ENCODE results near the gene MDFIC. TPM values are rescaled to one million over a fixed set of nuclear protein-coding genes. Genes with fewer than 3 reads are reported as not detected.

The MDFIC gene
- total RNA-seq, 2 experiments from 2014 or later: 53.5 to 55.3 TPM

DNA sequence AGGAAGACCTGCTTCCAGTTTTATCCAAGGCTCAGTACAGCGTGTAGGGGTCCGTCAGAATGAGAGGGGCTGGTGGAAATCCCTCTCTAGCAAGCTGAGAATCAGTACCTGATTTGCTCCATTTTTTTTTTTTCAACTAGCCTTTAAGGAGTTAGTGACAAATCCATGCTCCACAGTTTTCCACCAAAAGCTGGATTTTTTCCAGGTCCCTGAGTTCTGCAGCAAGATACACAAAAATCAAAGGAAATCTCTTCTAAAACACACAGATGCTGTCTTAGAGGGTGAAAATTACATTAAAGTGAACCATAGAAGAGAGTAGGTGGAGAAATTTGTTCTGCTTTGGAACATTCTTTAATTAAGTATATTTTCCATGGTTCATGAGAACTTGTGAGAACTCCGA is 30.4 kb downstream of the MDFIC start:
- Mint-ChIP-seq H3K4me1 (ENCODE audit: low read depth) (peaks cover 61% of the 10 kb centered on the region), H3K36me3 (ENCODE audit: low read depth) (peaks cover 49% of the 10 kb centered on the region)
- CTCF ChIA-PET: interaction anchor here (1.3 kb wide), 1 partner anchor 13 kb away, joined by 4 read pairs; no protein-coding TSS in a partner anchor

DNA sequence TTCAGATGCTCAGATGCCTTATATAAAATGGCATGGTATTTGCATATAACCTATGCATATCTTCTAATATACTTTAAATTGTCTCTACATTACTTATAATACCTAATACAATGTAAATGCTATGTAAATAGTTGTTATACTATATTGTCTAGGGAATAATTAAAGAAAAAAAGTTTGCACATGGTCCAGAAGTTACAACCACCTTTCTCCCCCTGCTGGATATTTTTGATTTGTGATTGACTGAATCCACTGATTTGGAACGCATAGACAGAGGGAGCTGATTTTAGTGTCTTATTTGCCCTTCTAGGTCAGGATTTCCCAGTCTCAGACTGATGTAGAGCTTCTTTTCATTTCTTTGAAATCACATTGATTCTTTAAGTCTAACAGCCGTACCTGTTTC is 31.8 kb downstream of the MDFIC start:
- no peak overlapping the region for H3K4me3 Mint-ChIP-seq
- POLR2A ChIA-PET: no interaction called here
- H3K9me3 Mint-ChIP-seq: no peaks in the 10 kb centered on the region
- ATAC-seq: no peak
- no peaks in the 10 kb centered on the region for H3K27me3 Mint-ChIP-seq
- no peak for DNase-seq
- H3K36me3 Mint-ChIP-seq (ENCODE audit: low read depth): peaks cover 36% of the 10 kb centered on the region
- CTCF ChIA-PET: no interaction called here
- TF ChIP-seq, protein P1, sequence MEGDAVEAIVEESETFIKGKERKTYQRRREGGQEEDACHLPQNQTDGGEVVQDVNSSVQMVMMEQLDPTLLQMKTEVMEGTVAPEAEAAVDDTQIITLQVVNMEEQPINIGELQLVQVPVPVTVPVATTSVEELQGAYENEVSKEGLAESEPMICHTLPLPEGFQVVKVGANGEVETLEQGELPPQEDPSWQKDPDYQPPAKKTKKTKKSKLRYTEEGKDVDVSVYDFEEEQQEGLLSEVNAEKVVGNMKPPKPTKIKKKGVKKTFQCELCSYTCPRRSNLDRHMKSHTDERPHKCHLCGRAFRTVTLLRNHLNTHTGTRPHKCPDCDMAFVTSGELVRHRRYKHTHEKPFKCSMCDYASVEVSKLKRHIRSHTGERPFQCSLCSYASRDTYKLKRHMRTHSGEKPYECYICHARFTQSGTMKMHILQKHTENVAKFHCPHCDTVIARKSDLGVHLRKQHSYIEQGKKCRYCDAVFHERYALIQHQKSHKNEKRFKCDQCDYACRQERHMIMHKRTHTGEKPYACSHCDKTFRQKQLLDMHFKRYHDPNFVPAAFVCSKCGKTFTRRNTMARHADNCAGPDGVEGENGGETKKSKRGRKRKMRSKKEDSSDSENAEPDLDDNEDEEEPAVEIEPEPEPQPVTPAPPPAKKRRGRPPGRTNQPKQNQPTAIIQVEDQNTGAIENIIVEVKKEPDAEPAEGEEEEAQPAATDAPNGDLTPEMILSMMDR (IDR thresholded peaks at IDR 0.05): no peak
- peaks cover 50% of the 10 kb centered on the region for H3K4me1 Mint-ChIP-seq (ENCODE audit: low read depth)
- intact Hi-C loops (cut with micrococcal nuclease): no loop called here
- no peak overlapping the region for H3K27ac Mint-ChIP-seq

More for the DNA sequence above, 30.4 kb downstream of the MDFIC start:
- Mint-ChIP-seq H3K4me3 (no peak overlapping the region), H3K9me3 (no peaks in the 10 kb centered on the region), H3K27me3 (no peaks in the 10 kb centered on the region), H3K27ac (no peak overlapping the region)
- no peak for DNase-seq
- intact Hi-C loops (cut with micrococcal nuclease): no loop called here
- ATAC-seq: no peak
- TF ChIP-seq, protein P1 (IDR thresholded peaks at IDR 0.05): no peak
- POLR2A ChIA-PET: no interaction called here

DNA sequence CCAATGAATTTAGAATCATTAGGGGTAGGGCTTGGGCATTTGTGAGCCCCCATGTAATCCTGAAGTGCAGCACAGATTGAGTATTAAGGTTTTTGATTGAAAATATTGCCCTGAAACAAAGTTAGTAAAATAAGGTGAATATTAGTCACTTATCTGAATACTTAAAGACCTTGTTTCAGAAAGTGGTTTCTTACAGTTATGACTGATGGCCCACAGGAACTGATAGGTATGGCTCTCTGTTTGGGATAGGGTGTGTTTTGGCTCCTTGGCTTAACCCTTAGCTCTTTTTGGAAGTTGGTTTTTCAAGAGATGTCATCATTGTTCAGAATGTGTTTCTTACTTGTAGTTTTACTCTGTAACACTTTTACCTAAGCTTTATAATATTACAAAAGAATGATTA is 34.8 kb downstream of the MDFIC start:
- Mint-ChIP-seq H3K4me3 (no peak overlapping the region), H3K27me3 (no peaks in the 10 kb centered on the region), H3K4me1 (ENCODE audit: low read depth) (peaks cover 49% of the 10 kb centered on the region), H3K9me3 (no peaks in the 10 kb centered on the region), H3K36me3 (ENCODE audit: low read depth) (peaks cover 28% of the 10 kb centered on the region), H3K27ac (no peak overlapping the region)
- intact Hi-C loops (cut with micrococcal nuclease): no loop called here
- no peak for ATAC-seq
- ChIA-PET CTCF (interaction anchor here (1.3 to 1.9 kb wide), 2 partner anchors 10 to 29 kb away, joined by 4 to 6 read pairs; no protein-coding TSS in a partner anchor), POLR2A (interaction anchor here (2.1 kb wide), 1 partner anchor 24 kb away, joined by 8 read pairs; no protein-coding TSS in a partner anchor)
- TF ChIP-seq, protein P1 (IDR thresholded peaks at IDR 0.05): no peak
- DNase-seq: no peak

DNA sequence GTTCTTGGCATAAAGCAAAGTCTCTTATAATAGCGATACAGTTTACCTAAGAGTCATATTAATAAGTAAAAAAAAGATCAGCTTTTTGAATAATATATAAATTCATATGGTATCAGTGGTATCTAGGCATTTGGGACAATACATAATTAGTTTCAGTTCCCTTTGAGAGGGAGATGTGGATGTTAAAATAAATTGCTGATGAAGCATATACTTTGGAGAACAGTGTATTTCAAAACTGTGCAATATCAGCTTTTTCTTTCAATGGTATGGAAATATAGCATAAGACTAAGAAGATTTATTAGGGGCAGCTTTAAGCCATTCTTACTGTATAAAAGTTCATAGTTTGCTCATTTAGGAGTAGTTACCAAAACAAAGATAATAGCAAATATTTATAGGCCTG is 35.5 kb downstream of the MDFIC start:
- intact Hi-C loops (cut with micrococcal nuclease): no loop called here
- TF ChIP-seq, protein P1 (IDR thresholded peaks at IDR 0.05): no peak
- ChIA-PET CTCF (interaction anchor here (0.7 to 1.9 kb wide), 4 partner anchors 11 to 28 kb away, joined by 3 to 6 read pairs (median 4); no protein-coding TSS in a partner anchor), POLR2A (interaction anchor here (2.1 kb wide), 1 partner anchor 25 kb away, joined by 8 read pairs; no protein-coding TSS in a partner anchor)
- peaks cover 30% of the 10 kb centered on the region for H3K36me3 Mint-ChIP-seq (ENCODE audit: low read depth)
- no peak for ATAC-seq
- no peaks in the 10 kb centered on the region for H3K27me3 Mint-ChIP-seq
- no peak for DNase-seq
- no peaks in the 10 kb centered on the region for H3K9me3 Mint-ChIP-seq
- H3K4me3 Mint-ChIP-seq: no peak overlapping the region
- peaks cover 55% of the 10 kb centered on the region for H3K4me1 Mint-ChIP-seq (ENCODE audit: low read depth)
- no peak overlapping the region for H3K27ac Mint-ChIP-seq

DNA sequence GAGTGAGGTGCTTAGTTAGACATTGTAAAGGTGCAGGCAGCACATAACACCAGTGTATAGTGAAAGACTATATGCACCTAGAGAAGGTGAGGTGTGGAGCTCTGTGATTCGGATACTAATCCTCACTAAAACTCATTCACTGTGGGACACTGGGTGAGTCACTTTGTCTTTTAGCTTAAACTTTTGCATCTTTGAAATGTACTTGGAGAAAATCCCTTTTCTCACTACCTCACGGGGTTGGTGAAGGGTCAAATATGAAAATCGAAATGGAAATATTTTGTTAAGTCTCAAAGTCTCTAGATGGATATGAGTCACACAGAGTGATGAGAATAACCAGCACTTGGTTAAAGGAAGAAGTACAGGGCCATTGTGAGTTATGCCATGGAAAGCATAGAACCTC is 38.0 kb downstream of the MDFIC start:
- ATAC-seq (peak; percentile 82), DNase-seq (no peak)
- Mint-ChIP-seq H3K27me3 (no peaks in the 10 kb centered on the region), H3K27ac (peak overlapping the region; percentile 40), H3K4me1 (ENCODE audit: low read depth) (peaks cover 51% of the 10 kb centered on the region), H3K4me3 (no peak overlapping the region), H3K9me3 (no peaks in the 10 kb centered on the region), H3K36me3 (ENCODE audit: low read depth) (peaks cover 29% of the 10 kb centered on the region)
- ChIA-PET POLR2A (no interaction called here), CTCF (no interaction called here)
- TF ChIP-seq, protein P1 (IDR thresholded peaks at IDR 0.05): no peak
- intact Hi-C loops (cut with micrococcal nuclease): no loop called here
